ENCODE data around the gene ABCB6. TPM values are rescaled to one million over a fixed set of nuclear protein-coding genes. Genes with fewer than 3 reads are reported as not detected.
A peak's percentile ranks its signal among the peaks of the same experiment; 100 is the strongest.

Gene ABCB6
- total RNA-seq, 1 donor from 2014 or later: 46.1 TPM

DNA sequence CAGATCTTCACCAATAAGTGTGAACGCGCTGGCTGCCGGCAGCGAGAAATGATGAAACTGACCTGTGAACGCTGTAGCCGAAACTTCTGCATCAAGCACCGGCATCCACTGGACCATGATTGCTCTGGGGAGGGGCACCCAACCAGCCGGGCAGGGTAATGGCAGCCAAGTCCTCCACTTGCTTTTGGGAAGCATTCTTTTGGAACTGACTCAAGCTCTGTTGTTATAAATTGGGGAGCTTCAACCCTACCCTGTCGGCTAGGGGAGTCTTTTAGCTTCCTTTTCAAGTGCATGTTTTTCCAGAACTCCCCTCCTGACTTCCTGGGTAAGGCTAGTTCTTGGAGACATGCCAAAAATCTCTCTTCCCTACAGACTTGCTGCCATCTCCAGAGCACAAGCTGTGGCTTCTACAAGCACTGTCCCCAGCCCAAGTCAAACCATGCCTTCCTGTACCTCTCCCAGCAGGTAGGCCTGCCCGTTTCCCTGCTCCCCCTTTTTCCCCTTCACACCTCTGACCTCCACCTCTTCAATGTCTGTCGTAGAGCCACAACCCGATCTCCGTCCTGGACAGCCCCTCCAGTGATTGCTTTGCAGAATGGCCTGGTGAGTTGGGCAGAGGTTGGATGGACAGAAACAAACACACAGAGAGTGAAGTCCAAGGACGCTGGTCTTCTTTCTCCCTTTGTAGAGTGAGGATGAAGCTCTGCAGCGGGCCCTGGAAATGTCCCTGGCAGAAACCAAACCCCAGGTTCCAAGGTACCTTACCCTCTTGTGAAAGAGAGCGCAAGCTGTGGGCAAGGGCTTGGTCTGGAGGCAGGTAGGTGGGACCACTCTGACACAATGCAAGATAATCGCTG, 10.6 kb downstream of the ABCB6 start:
- no peak for FAIRE-seq
- H3K36me3 ChIP-seq (ENCODE audit: control insufficient read depth, insufficient read depth, low read length): peaks cover 23% of the 10 kb centered on the region
- H3K4me3 ChIP-seq (ENCODE audit: low read depth, low read length): no peak overlapping the region
- peak; percentile 25 for DNase-seq (ENCODE audit: low read depth)
- TF ChIP-seq, protein P1, sequence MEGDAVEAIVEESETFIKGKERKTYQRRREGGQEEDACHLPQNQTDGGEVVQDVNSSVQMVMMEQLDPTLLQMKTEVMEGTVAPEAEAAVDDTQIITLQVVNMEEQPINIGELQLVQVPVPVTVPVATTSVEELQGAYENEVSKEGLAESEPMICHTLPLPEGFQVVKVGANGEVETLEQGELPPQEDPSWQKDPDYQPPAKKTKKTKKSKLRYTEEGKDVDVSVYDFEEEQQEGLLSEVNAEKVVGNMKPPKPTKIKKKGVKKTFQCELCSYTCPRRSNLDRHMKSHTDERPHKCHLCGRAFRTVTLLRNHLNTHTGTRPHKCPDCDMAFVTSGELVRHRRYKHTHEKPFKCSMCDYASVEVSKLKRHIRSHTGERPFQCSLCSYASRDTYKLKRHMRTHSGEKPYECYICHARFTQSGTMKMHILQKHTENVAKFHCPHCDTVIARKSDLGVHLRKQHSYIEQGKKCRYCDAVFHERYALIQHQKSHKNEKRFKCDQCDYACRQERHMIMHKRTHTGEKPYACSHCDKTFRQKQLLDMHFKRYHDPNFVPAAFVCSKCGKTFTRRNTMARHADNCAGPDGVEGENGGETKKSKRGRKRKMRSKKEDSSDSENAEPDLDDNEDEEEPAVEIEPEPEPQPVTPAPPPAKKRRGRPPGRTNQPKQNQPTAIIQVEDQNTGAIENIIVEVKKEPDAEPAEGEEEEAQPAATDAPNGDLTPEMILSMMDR (IDR thresholded peaks at IDR 0.05; ENCODE audit: insufficient read depth, low read length, severe bottlenecking): no peak
- no peaks in the 10 kb centered on the region for H3K27me3 ChIP-seq (ENCODE audit: control insufficient read depth, insufficient read depth, low read length)

DNA sequence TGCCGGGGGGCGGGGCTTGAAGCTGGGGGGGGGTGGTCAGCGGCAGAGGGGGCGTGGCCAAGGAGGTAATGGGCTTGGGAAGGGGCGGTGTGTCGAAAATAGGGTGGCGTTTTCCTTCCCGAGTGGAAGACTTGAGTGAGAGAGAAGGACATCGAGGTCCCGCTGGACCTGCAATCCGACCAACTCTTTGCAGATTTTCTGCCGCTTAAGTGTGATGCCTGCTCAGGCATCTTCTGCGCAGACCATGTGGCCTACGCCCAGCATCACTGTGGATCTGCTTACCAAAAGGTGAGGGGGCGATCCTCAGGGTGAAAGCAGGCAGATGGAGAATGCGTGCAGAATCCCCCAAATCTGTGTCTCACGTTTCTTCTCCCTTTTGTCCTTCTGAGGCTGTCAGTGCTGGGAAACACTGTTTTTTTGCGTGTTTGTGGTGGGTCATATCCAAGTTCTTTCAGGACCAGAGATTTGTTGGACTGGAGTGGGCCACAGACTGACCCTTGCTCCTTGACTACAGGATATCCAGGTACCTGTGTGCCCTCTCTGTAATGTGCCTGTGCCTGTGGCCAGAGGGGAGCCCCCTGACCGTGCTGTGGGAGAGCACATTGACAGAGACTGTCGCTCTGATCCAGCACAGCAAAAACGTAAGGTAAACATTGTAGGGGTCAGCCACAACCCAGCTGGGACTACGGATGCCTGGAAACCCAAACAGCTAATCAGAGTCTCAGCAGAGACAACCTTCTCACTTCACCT, 11.4 kb downstream of the ABCB6 start:
- TF ChIP-seq, protein P1 (IDR thresholded peaks at IDR 0.05; ENCODE audit: insufficient read depth, low read length, severe bottlenecking): no peak
- FAIRE-seq (no peak), DNase-seq (ENCODE audit: low read depth) (no peak)
- Histone ChIP-seq H3K36me3 (ENCODE audit: control insufficient read depth, insufficient read depth, low read length) (peaks cover 18% of the 10 kb centered on the region), H3K27me3 (ENCODE audit: control insufficient read depth, insufficient read depth, low read length) (no peaks in the 10 kb centered on the region), H3K4me3 (ENCODE audit: low read depth, low read length) (peak overlapping the region; percentile 80)

DNA sequence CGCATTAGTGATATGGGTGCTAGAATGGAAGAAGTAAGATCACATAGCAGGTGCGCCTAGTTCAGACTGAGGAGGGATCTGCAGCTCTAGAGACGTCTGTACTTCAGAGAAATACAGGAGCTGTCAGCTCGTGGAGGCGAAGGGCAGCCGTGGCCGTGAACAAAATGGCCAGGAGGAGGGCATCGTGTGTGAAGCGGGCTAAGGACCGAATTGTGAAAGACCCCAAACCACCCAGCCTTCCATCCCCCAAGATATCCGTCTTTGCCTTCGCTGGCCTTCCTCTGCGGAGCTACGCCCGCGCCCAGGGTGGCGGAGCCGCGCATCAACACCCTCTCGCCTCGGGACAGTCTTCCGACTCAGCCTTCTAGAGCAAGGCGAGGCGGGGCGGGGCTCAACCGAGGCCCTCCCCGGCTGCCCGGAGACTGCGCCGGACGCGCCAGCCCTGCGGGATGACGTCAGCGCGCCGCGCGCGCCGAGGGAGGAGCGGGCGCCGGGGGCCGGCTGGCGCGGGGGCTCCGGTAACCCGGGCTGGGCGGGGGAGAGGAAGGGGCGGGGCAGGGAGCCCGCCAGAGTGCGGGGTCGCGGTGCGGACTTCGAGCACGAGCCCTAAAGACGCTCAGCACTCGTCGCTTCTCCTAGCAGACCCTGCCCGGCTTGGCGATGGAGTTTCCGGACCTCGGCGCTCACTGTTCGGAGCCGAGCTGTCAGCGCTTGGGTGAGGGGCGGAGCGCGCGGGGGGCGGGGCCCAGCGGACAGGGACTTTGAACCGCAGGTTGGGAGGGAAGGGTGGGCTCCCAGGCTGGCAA, 12.2 kb downstream of the ABCB6 start, which contains the start of gene ZFAND2B:
Gene ZFAND2B (plus strand): TSS at position 455 of the 806 bp plus-strand sequence. CDS start 206 bp downstream, at position 661.
- FAIRE-seq (no peak), DNase-seq (ENCODE audit: low read depth) (peak; percentile 81)
- Histone ChIP-seq H3K27me3 (ENCODE audit: control insufficient read depth, insufficient read depth, low read length) (no peaks in the 10 kb centered on the region), H3K4me3 (ENCODE audit: low read depth, low read length) (peak within 1 kb of the TSS; percentile 80), H3K36me3 (ENCODE audit: control insufficient read depth, insufficient read depth, low read length) (peaks cover 16% of the 10 kb centered on the region)
- TF ChIP-seq, protein P1 (IDR thresholded peaks at IDR 0.05; ENCODE audit: insufficient read depth, low read length, severe bottlenecking): peak; percentile 2

DNA sequence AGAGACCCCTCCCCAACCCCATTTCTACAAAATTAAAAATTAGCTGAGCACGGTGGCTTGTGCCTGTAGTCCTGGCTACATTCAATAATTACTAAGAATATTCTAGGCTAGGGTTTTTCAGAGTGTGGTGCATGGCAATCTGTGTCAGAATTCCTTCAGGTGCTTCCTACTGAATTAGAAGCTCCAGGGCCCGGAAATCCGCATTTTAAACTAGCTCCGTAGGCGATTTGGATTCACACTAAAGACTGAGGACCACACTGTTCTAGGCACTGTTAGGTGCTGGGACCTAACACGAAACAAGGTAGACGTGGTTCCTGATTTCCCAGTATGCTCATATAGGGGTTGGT, 12.8 kb downstream of the ABCB6 start:
- TF ChIP-seq, protein P1 (IDR thresholded peaks at IDR 0.05; ENCODE audit: insufficient read depth, low read length, severe bottlenecking): no peak
- no peak for FAIRE-seq
- peak overlapping the region; percentile 80 for H3K4me3 ChIP-seq (ENCODE audit: low read depth, low read length)
- H3K36me3 ChIP-seq (ENCODE audit: control insufficient read depth, insufficient read depth, low read length): peaks cover 13% of the 10 kb centered on the region
- no peaks in the 10 kb centered on the region for H3K27me3 ChIP-seq (ENCODE audit: control insufficient read depth, insufficient read depth, low read length)
- no peak for DNase-seq (ENCODE audit: low read depth)

DNA sequence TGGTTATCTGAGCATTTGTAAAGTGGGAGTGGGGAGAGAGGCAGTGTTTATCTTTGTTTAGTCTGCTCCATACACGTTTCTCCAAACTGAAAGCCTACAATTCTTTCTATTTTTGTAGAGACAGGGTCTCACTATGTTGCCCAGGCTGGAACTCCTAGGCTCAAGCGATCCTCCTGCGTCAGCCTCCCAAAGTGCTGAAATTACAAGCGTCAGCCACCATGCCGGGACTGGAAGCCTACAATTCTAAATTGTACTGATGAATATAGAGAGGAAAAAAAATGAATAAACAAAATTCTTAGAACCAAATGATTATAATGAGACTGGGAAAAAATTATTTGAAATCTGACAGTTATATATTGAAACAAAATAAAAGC, 13.6 kb downstream of the ABCB6 start:
- FAIRE-seq (no peak), DNase-seq (ENCODE audit: low read depth) (no peak)
- Histone ChIP-seq H3K36me3 (ENCODE audit: control insufficient read depth, insufficient read depth, low read length) (peaks cover 9% of the 10 kb centered on the region), H3K27me3 (ENCODE audit: control insufficient read depth, insufficient read depth, low read length) (no peaks in the 10 kb centered on the region), H3K4me3 (ENCODE audit: low read depth, low read length) (no peak overlapping the region)
- TF ChIP-seq, protein P1 (IDR thresholded peaks at IDR 0.05; ENCODE audit: insufficient read depth, low read length, severe bottlenecking): no peak

Measured in bronchial epithelial cell (primary cell).